ENCODE results near the gene TSBP1. TPM values are rescaled to one million over a fixed set of nuclear protein-coding genes. Genes with fewer than 3 reads are reported as not detected.

Gene TSBP1
- total RNA-seq, 4 donors from 2014 or later, result not detected

- WGBS, 2 donors (ENCODE audit: low coverage in 1 of 2), result 17% methylated on average over 1 of the region's 1 CpG; no CpG with 5 or more reads in 1 of the 2 donors
- TF ChIP-seq EP300 (IDR thresholded peaks at IDR 0.05) (no peak), POLR2A (IDR thresholded peaks at IDR 0.05) (no peak), POLR2AphosphoS5 (IDR thresholded peaks at IDR 0.05) (no peak), CTCF (IDR thresholded peaks at IDR 0.05) (no peak)
Measured at GRCh38 chr6:32382757-32383420, 11.2 kb upstream of the TSBP1 start.

GRCh38 chr6:32379545-32379944, 7.8 kb upstream of the TSBP1 start:
- TF ChIP-seq POLR2AphosphoS5 (IDR thresholded peaks at IDR 0.05), result no peak
- no peak for TF ChIP-seq EP300 (IDR thresholded peaks at IDR 0.05)
- TF ChIP-seq POLR2A (IDR thresholded peaks at IDR 0.05), result no peak
- TF ChIP-seq CTCF (IDR thresholded peaks at IDR 0.05), result no peak
- Histone ChIP-seq H3K4me1 (no peaks in the 10 kb centered on the region), H3K36me3 (no peaks in the 10 kb centered on the region), H3K4me3 (no peak overlapping the region), H3K9me3 (no peaks in the 10 kb centered on the region), H3K27ac (no peak overlapping the region), H3K27me3 (peaks cover 15% of the 10 kb centered on the region)
- 59 to 66% methylated on average over 2 of the region's 2 CpGs for WGBS, 2 donors (ENCODE audit: low coverage in 1 of 2)
- ATAC-seq, result no peak

More at GRCh38 chr6:32382757-32383420, 11.2 kb upstream of the TSBP1 start:
- H3K9me3 ChIP-seq, result no peaks in the 10 kb centered on the region
- no peak overlapping the region for H3K27ac ChIP-seq
- ATAC-seq, result no peak
- H3K27me3 ChIP-seq, result peaks cover 4% of the 10 kb centered on the region
- no peaks in the 10 kb centered on the region for H3K4me1 ChIP-seq
- no peaks in the 10 kb centered on the region for H3K36me3 ChIP-seq
- H3K4me3 ChIP-seq, result no peak overlapping the region

GRCh38 chr6:32375739-32376529, 4.2 kb upstream of the TSBP1 start:
- no peak for ATAC-seq
- Histone ChIP-seq H3K4me3 (no peak overlapping the region), H3K9me3 (no peaks in the 10 kb centered on the region), H3K4me1 (no peaks in the 10 kb centered on the region), H3K36me3 (no peaks in the 10 kb centered on the region), H3K27me3 (peaks cover 15% of the 10 kb centered on the region), H3K27ac (no peak overlapping the region)
- 80% methylated on average over 6 of the region's 7 CpGs; no CpG with 5 or more reads in 1 of the 2 donors for WGBS, 2 donors (ENCODE audit: low coverage in 1 of 2)
- TF ChIP-seq POLR2A (IDR thresholded peaks at IDR 0.05), result no peak
- no peak for TF ChIP-seq POLR2AphosphoS5 (IDR thresholded peaks at IDR 0.05)
- TF ChIP-seq EP300 (IDR thresholded peaks at IDR 0.05), result no peak
- TF ChIP-seq CTCF (IDR thresholded peaks at IDR 0.05), result no peak

- Histone ChIP-seq H3K4me1 (no peaks in the 10 kb centered on the region), H3K36me3 (no peaks in the 10 kb centered on the region), H3K27ac (no peak overlapping the region), H3K9me3 (no peaks in the 10 kb centered on the region), H3K27me3 (peaks cover 10% of the 10 kb centered on the region), H3K4me3 (no peak overlapping the region)
- no peak for TF ChIP-seq POLR2A (IDR thresholded peaks at IDR 0.05)
- no peak for TF ChIP-seq EP300 (IDR thresholded peaks at IDR 0.05)
- TF ChIP-seq POLR2AphosphoS5 (IDR thresholded peaks at IDR 0.05), result no peak
- TF ChIP-seq CTCF (IDR thresholded peaks at IDR 0.05), result no peak
- ATAC-seq, result no peak
- WGBS, 2 donors (ENCODE audit: low coverage in 1 of 2), result 21 to 33% methylated on average over 1 of the region's 1 CpG
Measured at GRCh38 chr6:32371229-32371628, 474 bp downstream of the TSBP1 start.
